Epithelial cell of proximal tubule (primary cell): ENCODE results near the gene PIGU. TPM values are rescaled to one million over a fixed set of nuclear protein-coding genes. Genes with fewer than 3 reads are reported as not detected.

Source experiments
- DNase-seq: peaks from one replicate; pipeline ENCODE4 v3.0.0-alpha.2; 2011; ENCODE audit warnings: low read depth
- H3K4me3 ChIP-seq: 2 replicates; pipeline ENCODE4 v1.5.1; 2011; ENCODE audit warnings: low read depth, mild to moderate bottlenecking, low read length
- CTCF ChIP-seq: conservative IDR thresholded peaks from 2 replicates; pipeline ENCODE4 v1.5.1; 2012; ENCODE audit warnings: low read depth, mild to moderate bottlenecking, low read length
- total RNA-seq: library from RNA; depleted of rRNA; stranded (reverse); fragments of >200 nt; gene quantifications from 2 replicates; pipeline ENCODE4 v1.2.3, GENCODE V29; 2015

The PIGU gene
- total RNA-seq, 1 donor from 2014 or later, result 30.2 TPM

DNA sequence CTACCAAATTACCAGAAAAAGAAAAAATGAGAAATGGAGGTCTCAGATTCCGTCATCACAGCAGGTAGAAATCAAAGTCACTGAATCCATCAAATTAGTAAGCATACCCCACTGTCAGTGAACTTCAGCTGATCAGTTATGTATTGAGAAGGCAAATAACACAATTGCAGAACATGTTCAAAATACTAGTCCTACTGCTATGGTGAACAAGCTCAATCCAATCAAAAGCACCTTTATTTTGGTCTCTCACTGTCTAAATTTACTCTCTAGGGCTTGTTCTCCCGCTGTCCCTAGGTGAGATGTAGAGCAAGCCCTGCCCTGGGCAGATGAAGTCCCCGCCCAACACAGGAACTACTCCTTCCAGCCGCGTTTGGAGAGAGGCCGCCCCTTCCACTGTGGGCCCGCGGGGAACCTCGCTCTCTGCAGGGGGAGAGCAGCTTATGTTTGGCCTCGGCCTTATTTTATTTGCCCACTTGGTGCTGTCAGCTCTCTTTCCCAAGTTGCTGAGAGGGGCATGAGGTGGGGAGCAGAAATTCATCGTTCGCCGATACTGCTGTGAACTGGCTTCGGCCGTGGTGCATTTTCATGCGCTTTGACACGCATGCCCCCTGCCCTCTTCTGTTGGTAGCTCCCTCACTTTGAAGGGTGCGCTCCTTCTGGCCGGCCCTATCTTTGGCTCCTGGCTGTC lies 132.6 kb downstream of the PIGU start:
- H3K4me3 ChIP-seq, result no peak overlapping the region
- no peak for TF ChIP-seq CTCF
- DNase-seq, result no peak

DNA sequence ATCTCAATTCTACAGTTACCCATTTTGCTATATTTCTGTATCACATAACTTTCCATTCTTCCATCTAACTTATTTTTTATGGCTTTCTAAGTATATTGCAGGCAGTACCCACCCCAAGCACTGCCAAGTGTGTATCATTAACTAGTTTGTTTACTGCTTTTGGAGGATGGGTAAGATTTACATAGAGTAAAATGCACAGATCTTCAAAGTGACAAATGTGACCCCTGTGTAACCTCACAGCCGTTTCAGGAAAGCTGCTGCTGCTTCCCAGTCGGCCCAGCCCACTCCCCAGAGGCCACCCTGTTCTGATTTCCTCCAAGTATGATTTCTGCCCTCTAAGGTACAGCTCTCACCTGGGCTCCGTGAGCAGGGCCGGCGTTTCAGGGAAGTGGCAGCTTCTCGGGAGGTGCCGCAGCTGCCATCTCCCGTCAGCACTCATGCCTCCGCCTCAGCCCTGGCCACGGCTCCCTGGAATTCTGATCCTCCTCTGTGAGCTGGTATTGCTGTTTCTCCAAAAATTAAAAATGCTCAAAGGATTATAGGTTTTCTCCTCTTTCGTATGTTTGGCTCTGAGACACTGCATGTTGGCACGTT lies 133.3 kb downstream of the PIGU start:
- no peak for DNase-seq
- no peak overlapping the region for H3K4me3 ChIP-seq
- TF ChIP-seq CTCF, result no peak

- H3K4me3 ChIP-seq, result no peak overlapping the region
- TF ChIP-seq CTCF, result no peak
- no peak for DNase-seq
Measured at GRCh38 chr20:34542439-34542838, 134.5 kb downstream of the PIGU start.

DNA sequence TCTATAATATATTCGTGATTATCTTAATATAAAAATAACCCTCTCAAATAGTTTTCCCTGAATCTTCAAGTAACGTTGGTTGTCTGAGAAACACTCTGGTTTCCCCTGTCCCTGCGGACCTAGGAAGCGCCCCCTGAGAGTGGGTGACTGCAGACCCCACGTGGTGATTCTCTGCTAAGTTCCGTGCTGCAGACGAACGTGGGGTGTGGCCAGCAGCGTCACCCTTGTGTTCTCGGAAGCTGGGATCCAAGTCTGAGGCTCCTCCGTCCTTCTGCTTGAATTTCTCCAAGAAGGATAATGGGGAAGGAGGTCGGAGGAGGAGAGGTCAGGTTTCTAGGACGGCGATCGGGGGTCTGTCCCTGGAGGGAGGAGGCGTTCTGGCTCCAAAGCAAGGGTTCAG lies 135.0 kb downstream of the PIGU start:
- DNase-seq, result no peak
- no peak overlapping the region for H3K4me3 ChIP-seq
- TF ChIP-seq CTCF, result no peak

GRCh38 chr20:34541264-34541901 lies 135.5 kb downstream of the PIGU start:
- DNase-seq, result no peak
- no peak for TF ChIP-seq CTCF
- no peak overlapping the region for H3K4me3 ChIP-seq

GRCh38 chr20:34540596-34541263 lies 136.2 kb downstream of the PIGU start:
- no peak for DNase-seq
- no peak for TF ChIP-seq CTCF

More at GRCh38 chr20:34540596-34541263, 136.2 kb downstream of the PIGU start:
- H3K4me3 ChIP-seq, result no peak overlapping the region
